Caki2 (cell line): ENCODE results near the gene HES7. TPM values are rescaled to one million over a fixed set of nuclear protein-coding genes. Genes with fewer than 3 reads are reported as not detected.
"Not testable (repeated sequence)": the region's sequence is repeated elsewhere in the genome, so short reads cannot be mapped to it uniquely, and the experiment has no call there.

Source experiments
- DNase-seq: peaks from one replicate; pipeline ENCODE4 v3.0.0-alpha.2; 2015; ENCODE audit warnings: low read depth
- in situ Hi-C: cut with HindIII; loops from 2 replicates; pipeline ENCODE4 v1.10.0; 2016; ENCODE audit warnings: low sequenced_read_pairs, low pct_unique_long_range_greater_than_20kb, mixed read lengths
- total RNA-seq: library from RNA; depleted of rRNA; stranded (reverse); fragments of >200 nt; shearing (Covaris generic); gene quantifications from 2 replicates; pipeline ENCODE4 v1.2.3, GENCODE V29; 2014; ENCODE audit warnings: low replicate concordance; rRNA removed

The HES7 gene
- total RNA-seq, result 5.3 TPM in 1 of 2 replicates, not detected in the other

DNA sequence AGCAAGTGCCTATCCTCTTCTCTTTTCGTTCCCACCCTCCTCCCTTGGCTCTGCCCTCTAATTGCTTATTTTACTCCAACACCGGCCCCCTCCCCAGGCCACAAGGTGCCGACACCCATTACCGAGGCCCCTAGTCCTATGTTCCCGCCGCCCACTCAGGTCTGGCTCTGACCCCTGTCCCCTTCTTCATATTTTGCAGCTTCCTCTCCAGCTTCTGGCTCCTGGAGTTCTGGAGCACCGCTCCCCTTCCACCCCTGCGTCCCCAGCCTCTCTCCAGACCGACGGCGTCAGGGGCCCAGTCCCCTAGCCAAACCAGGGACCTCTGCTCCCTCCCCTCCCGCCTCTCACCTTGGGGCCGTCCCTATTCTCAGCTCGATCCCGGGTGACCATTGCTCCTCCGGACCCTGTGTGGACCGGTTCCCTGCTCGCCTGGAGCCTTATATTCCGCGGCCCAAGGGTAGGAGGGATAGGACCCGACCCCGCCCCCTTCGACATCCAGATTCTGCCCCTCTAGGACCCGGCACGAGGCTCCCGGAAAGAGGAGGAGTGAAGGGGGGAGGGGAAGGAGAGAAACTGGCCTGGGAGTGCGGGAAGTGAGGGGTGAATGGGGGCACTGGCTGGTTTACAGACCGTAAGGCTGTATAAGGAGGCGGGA lies at the start of gene HES7:
Gene HES7 (minus strand): TSS at position 412 of the 655 bp plus-strand sequence. CDS start 22 bp downstream, at position 390.
- in situ Hi-C loops, result no loop called here
- DNase-seq, result peak; percentile 32

DNA sequence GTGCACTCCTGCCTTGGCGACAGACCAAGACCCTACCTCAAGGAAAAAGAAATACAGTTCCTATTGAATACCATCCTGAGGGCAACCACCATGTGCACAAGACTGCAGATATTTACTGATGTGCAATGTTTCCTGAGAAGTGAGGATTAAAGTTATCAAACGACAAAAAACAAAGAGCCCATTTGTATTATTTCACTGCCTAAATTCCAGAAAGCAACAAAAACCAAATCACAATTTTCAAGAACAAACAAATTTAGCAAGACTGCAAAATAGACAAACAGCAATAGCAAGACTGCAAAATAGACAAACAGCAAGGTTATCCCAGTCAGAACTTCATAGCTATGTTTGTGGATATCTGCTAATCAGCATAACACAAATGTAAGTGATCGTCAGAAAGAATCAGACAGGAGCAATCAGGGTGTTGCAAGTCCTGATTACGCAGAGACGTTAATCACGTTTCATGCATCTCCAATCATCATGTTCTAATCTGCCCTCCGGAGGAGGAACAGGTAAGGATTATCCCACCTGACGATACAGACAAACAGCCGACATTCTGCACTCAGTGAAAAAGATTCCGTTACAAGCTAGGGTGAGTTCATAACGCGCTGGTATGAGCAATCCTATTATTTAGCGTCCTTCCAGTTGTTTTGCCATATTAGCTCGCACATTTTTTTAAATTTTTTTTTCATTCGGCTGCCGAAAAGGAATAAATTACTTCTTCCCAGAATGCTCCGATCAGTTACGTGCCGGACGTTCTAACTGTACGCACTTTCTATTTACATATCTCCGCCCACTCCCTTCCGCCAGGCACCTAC lies 49.4 kb upstream of the HES7 start:
- in situ Hi-C loops, result no loop called here
- DNase-seq, result peak; percentile 97

DNA sequence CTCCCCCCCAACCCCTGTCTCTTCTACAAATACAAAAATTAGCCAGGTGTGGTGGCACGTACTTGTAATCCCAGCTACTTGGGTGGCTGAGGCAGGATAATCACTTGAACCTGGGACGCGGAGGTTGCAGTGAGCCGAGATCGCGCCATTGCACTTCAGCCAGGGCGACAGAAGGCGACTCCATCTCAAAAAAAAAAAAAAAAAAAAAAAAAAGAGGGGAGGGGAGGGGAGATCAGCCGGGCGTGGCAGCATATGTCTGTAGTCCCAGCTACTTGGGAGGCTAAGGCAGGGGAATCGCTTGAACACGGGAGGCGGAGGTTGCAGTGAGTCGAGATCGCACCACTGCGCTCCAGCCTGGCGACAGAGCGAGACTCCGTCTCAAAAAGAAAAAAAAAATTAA lies 46.3 kb upstream of the HES7 start:
- DNase-seq, in situ Hi-C loops: not testable (repeated sequence)

DNA sequence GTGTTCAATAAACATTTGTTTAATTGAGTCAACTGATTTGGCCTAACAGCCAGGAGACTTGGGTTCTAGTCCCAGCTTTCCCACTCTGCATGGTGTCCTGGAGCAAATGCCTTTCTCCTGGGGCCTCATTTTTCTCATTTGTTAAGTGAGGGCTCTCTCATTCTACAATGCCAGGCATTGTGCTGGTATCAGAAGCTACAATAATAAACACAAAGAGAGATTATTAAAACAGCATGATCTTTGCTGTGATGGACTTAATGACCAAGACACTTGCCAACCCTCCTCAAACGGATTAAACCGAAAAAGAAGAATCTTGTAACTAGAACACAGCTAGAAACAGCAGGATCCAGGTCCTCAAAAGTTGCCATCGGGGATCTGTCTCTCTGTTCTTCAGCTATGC lies 43.6 kb upstream of the HES7 start:
- DNase-seq, result no peak
- in situ Hi-C loops, result no loop called here

DNA sequence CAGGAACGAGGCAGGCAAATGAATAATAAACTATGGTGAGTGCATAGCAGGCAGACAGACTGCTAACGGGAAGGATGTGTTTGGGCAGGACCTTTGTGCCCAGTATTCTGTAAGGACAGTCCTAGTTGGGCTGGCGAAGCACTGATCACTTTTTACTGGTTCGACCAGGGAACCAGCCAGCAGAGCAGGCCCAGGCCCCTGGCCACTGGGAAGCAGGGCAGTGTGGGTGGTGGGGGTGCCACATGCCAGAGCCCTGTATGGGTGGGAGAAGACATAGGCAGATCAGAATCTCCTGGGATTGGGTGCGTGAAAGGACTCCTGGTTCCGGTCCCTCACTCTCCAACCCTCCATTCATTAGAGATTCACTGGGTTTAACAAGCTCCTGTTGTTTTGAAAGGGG lies 42.8 kb upstream of the HES7 start:
- DNase-seq, result no peak
- in situ Hi-C loops, result no loop called here

DNA sequence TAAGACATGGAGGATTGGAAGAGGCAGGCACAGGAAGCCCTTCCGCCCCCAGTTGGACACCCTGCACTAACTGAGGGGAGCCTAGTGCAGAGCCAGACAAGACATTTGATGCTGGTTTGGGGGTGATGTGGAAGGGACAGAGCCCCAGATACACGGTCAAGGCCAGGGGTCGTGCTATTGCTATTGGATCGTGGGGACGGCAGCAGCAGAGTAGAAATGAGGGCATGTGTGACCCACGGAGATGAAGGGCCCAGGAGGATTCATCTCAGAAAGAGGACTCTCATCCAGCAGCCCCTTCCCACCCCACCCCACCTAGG lies 40.9 kb upstream of the HES7 start:
- in situ Hi-C loops, result no loop called here

DNA sequence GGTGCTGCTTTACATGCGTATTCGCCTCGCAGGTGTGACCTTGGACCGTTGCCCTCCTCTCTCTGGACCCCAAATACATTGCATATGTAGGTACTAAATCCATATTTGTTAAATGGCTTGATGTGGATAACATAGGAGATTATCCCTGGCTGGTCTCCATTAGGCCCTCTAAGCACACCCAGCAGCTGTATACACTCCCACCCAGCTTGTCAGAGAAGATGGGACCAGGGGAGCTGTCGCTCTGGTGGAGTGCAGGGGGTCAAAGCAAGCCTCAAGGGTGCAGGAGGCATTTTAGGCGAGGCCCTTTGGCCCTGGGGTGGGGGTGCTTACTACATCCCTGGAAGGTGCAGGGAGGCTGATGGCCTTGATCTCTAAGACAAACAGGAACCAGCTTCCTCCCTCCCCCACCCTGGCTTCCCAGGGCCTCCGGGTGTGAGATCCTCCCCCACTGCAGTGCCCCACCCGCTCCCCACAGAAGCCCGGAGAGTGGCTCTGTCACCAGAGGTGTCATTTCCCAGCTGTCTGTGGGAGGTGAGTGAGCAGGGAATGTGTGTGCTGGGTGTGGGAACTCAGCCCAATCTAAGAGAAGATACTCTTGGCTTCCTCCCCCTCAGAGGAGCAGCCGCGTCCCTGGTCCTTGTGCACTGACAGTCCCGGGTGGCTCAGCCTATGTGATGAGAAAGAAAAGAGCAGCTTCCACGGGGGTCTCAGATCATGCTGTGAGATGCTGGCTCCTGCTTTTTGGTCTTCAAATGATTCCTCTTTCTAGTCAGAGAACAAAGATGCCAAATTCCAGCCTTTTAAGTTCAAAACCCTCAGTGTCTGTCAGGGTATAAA lies 40.3 kb upstream of the HES7 start:
- in situ Hi-C loops, result no loop called here
- DNase-seq, result peak; percentile 44

More for the DNA sequence above, 40.9 kb upstream of the HES7 start:
- DNase-seq, result no peak

DNA sequence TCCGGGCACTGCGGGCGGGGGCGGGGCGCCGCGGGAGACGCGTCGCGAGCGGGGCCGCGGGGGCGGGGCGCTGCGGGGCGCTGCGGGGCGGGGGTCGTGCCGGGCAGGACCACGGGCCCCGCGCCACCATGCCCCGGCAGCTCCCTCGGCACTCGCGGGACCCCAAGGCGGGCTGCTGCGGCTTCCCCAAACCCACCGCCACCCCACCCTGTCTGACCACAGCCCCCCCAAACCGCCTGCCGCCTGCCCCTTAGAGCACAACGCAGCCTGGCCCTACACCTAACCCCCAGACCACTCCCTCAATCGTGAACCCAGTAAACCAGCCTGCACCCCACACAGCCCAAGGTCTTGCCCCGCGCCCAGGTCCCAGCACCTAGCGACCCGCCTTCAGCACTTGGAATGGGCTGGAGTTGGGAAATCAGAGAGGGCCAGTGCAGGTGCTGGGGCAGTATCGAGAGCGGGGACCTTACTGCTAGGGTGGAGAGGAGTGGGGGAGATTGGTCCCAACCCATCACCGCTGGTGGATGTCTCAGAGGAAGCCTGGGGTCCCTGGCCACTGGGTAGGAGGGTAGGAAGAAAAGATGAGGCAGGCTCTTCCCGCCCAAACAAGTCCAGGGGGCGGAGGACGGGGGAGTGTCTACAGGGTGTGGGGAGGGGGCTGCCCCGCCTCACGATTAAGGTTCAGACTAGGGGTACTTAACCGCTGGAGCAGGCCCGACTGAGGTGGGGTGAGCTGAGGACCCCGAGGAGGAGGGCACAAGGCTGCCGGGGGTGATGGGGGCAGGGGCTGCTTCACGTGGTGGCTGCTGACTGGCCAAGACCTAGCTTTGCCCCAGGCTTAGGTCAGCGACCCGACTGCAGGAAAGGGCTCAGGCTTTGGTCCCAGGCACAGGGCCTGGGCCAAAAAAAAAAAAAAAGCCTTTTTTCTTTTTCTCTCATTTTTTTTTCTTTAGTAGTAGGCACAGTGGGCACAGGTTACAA lies 39.4 kb upstream of the HES7 start:
- in situ Hi-C loops, result no loop called here
- no peak for DNase-seq

DNA sequence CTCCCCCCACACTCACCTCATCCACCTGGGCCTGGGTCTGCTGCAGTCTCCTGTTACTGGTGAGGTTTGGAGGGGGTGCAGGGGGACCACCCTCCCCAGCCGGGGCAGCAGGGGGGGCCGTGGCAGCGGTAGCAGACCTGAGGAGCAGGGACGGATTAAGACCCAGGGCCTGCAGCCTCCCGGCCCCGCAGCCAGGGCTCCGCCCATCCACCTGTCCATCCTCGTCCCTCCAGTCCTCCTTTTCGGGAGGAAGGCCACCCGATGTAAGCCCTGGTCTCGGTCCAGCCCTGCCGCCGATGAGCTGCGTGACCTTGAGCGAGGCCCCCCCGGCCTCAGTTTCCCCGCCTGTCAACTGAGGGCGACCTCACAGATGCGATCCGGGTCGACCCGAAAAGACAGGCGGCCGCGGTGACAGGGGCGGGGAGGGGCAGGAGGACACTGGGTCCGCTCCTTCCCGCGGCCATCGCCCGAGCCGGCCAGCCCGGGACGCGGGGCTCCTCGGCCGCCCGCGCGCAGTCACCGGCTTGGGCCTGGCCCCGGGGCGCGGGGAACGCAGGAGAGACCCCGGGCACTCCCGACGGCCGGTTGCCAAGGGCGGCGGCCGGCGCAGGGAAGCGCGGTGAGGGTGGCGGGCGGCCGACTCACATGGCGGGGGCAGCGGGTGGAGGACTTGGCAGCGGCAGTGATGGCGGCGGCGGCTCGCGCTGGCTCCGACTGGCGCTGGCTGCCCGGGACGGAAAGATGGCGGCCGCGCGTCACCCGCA lies 38.5 kb upstream of the HES7 start, which contains the start of gene VAMP2:
Gene VAMP2 (minus strand): TSS at position 716 of the 764 bp plus-strand sequence. CDS start 69 bp downstream, at position 647.
- no peak for DNase-seq
- in situ Hi-C loops, result no loop called here

DNA sequence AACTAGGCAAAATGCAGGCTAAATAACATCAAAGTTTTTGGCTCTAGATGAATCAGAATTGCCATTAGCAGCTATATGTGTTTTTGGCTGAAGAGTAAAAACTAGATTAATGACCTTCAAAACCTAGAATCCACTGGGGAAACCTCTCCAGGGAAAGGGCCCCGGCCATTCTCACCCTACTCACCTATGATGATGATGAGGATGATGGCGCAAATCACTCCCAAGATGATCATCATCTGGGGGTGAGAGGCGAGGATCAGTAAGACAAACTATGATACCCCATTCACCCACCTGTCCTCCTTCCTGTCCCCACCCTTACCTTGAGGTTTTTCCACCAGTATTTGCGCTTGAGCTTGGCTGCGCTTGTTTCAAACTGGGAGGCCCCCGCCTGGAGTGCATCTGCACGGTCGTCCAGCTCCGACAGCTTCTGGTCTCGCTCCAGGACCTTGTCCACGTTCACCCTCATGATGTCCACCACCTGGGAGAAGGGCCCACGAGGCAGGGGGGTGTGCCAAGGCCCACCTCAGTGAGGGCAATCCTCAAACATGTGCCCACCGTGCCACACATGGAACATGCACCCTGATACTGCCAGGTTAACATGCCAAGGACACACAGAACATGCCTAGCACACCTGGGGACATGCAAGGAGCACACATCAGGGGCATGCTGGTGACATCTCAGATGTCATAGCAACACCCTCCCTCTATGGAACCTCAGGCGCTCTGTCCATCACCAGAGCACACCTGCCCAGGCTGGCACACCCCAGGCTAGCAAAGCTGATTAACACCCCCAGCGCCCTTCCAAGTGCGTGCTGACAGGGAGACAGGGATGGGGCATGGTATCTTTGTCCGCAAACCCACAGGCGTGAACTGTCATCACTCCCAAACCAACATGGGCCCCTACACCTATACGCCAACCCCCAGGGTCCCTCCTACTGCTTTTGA lies 37.7 kb upstream of the HES7 start:
- in situ Hi-C loops, result no loop called here
- DNase-seq, result no peak

DNA sequence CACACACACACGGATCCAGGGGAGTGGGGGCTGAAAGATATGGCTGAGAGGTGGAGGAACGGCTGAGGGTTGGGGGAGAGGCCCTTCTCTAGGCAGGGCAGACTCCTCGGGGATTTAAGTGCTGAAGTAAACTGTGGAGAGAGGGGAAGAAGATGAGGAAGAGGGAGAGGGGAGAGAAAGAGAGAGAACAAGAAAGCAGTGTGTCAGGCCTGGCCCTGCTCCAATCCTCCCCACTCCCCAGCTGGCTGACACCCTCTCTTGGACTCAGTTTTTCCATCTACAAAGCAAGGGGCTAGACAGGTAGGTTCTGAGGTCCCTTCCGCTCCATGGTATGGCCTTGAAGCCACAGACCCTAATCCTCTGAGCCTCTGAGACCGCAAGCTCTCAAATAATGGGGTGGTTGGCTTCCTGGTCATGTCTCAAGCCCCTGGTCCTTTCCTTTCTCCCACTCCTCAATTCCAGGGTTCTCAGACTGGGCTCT lies 36.9 kb upstream of the HES7 start:
- in situ Hi-C loops, result no loop called here
- no peak for DNase-seq

DNA sequence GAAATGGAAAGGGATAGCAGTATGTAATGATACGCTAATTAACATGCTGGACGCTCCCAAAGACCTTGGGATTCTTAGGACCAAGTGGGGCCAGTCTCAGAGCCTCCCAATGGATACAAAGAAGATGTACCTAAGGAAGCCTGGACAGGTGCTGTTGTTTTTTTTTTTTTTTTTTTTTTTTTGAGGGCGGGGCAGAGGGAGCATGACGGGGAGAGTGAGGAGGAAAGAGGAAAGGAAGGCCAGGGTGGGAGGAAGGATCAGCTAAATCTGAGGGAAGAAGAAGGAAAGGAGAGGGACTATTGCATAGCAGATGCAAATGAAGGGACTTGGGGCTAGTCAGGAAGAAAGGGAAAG lies 36.3 kb upstream of the HES7 start:
- in situ Hi-C loops, result no loop called here
- no peak for DNase-seq

DNA sequence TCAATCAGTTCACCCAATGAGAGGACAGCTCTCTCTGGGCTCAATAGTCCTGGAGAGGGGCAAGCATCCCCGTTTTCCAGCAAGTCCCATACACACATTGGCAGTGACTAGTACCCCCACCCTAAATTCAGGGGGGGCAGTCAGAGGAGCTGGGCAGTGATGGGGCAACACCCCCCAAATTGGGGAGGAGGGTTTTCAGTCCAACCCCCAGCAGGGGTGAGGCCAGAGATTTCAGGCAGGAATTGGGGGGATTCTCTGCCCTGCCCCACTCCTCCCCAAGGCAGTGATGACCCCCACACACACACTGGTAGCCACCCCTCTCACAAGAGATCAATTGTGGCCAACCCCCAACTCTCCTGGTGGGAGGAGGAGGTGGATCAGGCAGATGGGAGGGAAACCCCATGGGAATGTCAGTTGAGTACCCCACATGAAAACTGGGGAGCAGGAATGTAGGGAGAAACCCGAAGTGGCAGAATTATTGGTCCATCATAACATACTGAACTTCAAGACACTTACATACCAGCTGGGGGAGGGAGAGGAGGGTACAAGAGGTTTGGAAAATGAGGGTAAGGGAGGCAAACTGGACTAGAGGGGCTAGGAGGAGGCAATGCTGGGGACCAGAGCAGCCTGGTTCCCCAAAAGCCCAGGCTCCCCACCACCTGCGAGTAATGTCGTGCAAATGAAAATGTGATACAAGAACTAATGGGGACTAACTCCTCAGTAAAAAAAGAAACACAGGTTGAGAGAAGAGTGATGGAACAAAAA lies 35.7 kb upstream of the HES7 start:
- in situ Hi-C loops, result no loop called here
- no peak for DNase-seq

DNA sequence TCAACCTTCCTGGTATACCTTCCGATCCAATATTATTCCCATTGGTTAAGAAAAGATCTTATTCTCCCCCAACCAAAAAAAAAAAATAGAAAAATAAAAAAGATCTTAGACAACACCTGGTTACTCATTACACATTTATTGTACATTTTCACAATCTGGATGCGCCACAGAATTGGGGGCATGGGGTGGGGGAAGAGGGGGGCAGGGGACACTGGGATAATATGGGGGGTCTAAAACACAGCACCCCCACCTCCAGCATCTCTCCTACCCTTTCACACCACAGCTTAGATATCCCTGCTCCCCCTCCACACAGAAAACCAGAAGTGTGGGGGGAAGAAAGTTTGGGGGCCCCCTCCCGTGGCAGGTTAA lies 35.1 kb upstream of the HES7 start:
- in situ Hi-C loops, result no loop called here
- no peak for DNase-seq

DNA sequence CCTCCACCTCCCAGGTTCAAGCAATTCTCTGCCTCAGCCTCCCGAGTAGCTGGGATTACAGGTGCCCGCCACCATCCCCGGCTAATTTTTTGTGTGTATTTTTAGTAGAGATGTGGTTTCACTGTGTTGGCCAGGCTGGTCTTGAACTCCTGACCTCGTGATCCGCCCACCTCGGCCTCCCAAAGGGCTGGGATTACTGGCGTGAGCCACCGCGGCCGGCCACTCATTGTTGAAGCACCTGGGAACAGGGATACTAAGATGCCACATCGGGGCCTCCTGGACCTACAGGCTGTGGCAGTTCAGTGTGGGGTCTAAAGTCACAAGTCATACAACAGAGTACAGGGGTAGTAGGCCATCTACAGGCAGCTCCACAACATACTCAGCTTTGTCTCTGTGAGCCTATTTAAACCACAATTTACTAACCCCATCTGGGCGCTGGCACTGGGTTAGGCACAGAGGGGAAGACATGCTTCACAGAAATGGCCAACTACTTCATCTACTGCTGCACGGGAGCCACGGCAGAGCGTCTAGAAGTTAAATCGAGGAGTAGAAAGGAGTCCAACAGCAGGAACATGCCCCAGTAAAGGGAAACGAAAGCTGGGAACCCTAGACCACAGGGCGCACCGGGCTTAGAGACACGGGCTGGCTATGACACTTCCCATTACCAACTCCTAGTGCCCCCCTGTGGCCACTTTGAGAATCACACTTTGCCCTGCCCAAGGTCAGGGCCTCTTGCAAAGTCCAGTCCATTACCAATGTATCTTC lies 34.5 kb upstream of the HES7 start:
- in situ Hi-C loops, result no loop called here
- peak; percentile 73 for DNase-seq
